ENCODE data around the gene CYP2W1.

Gene CYP2W1

DNA sequence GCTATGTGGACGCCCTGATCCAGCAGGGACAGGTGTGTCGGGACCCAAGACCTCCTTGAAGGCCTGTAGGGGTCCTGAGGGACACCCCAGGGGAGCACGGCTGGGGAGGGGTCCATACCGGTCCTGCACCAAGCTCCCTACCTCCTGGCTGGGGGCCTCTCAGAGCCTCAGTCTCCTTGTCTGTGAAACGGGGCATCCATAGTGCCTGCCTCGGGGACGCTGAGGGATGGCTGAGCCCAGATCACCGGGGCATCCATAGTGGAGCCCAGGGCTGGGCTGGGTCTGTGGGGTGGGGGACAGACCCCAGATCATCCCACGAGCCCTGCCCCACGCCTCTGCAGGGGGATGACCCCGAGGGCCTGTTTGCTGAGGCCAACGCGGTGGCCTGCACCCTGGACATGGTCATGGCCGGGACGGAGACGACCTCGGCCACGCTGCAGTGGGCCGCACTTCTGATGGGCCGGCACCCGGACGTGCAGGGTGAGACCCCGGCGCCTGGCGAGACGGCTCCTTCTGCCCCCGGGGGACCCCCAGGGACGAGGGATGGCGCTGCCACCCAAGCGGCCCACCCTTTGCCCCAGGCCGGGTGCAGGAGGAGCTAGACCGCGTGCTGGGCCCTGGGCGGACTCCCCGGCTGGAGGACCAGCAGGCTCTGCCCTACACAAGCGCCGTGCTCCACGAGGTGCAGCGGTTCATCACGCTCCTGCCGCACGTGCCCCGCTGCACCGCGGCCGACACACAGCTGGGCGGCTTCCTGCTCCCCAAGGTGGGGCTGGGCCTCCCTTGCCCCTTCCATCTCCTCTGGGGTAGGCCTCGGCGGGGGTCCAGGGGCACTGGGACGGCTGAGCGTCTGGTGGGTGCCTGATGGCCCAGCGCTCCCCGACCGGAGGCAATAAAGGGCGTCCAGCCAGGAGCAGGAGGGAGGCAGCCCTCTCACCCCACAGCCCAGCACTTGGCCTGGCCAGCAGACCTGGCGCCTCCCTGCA is 4.1 kb downstream of the CYP2W1 start:
- Histone ChIP-seq H3K27ac (no peak overlapping the region), H3K27me3 (peaks cover 0 to 89% of the 10 kb centered on the region in 2 donors), H3K4me1 (peaks cover 0 to 13% (median 4%) of the 10 kb centered on the region in 4 donors), H3K9me3 (no peaks in the 10 kb centered on the region), H3K36me3 (no peaks in the 10 kb centered on the region), H3K4me3 (no peak overlapping the region)
- intact Hi-C loops (cut with DNase I; ENCODE audit: low total_unique reads): no loop called here
- no peak for DNase-seq
- no peak for TF ChIP-seq CTCF (IDR thresholded peaks at IDR 0.05)

DNA sequence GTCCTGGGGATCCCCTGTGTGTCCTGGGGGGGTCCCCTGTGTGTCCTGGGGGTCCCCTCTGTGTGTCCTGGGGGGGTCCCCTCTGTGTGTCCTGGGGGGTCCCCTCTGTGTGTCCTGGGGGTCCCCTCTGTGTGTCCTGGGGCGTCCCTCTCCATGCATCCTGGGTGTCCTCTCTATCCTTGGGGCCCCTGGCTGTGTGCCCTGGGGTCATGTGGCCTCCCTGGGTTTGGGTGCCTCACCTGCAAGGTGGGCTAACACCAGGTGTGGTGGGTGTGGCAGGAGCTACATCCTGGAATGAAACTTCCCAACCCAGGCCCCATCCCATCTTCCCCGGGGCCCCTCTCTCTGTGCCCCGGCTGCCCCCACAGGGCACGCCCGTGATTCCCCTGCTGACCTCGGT is 4.9 kb downstream of the CYP2W1 start:
- H3K36me3 ChIP-seq: no peaks in the 10 kb centered on the region
- no peak for TF ChIP-seq CTCF (IDR thresholded peaks at IDR 0.05)
- intact Hi-C loops (cut with DNase I; ENCODE audit: low total_unique reads): no loop called here

DNA sequence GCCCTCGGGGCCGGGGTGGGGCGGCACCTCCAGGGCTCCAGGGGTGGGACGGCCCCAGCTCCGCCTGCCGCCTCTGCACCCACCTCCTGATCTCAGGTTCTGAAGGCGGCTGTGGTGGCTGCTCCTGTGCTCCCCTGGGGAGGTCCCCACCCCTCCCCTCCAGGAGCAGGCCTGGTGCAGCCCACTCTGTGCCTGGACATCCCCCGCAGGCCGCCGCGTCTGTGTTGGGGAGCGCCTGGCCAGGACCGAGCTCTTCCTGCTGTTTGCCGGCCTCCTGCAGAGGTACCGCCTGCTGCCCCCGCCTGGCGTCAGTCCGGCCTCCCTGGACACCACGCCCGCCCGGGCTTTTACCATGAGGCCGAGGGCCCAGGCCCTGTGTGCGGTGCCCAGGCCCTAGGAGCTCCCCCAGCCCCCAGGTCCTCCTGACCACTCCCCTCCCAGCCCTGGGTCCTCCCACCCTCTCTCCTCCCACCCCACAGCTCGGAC is 5.5 kb downstream of the CYP2W1 start:
- intact Hi-C loops (cut with DNase I; ENCODE audit: low total_unique reads): no loop called here
- H3K4me1 ChIP-seq: peaks cover 0 to 20% (median 5%) of the 10 kb centered on the region in 4 donors
- no peaks in the 10 kb centered on the region for H3K36me3 ChIP-seq
- TF ChIP-seq CTCF (IDR thresholded peaks at IDR 0.05): no peak
- H3K27me3 ChIP-seq: peaks cover 0 to 87% of the 10 kb centered on the region in 2 donors
- no peak overlapping the region for H3K4me3 ChIP-seq
- H3K27ac ChIP-seq: no peak overlapping the region
- no peaks in the 10 kb centered on the region for H3K9me3 ChIP-seq
- no peak for DNase-seq

More for the DNA sequence above, 4.9 kb downstream of the CYP2W1 start:
- H3K4me1 ChIP-seq: peaks cover 0 to 14% (median 4%) of the 10 kb centered on the region in 4 donors
- H3K9me3 ChIP-seq: no peaks in the 10 kb centered on the region
- H3K4me3 ChIP-seq: no peak overlapping the region
- DNase-seq: no peak
- no peak overlapping the region for H3K27ac ChIP-seq
- H3K27me3 ChIP-seq: peaks cover 0 to 93% of the 10 kb centered on the region in 2 donors

DNA sequence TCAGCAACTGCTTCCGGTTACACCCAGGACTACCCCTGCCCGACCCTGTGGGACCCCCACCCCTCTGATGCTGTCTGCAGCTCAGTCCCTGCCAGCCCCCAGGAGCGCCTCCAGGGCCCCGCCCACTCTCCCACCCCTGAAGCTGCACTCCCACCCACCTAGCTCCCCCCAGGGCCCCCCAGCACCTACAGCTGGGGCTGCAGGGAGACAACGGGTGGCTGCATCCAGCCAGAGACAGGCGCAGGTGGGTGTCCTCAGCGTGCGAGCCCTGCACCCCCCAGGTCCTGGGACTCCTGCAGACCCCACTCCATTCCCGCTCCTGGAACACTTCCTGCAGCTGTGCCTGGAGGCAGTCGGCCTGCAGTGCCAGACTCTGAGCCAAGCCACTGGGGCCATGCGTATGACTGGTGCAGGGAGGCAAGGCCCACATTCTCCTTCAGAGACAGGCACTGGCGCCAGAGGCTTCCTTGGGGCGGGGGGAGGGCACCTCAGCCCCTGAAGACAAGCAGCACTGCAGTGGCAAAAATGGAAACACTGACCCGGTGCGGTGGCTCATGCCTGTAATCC is 6.1 kb downstream of the CYP2W1 start:
- no peak overlapping the region for H3K27ac ChIP-seq
- H3K4me1 ChIP-seq: peaks cover 0 to 22% (median 5%) of the 10 kb centered on the region in 4 donors
- H3K9me3 ChIP-seq: no peaks in the 10 kb centered on the region
- H3K4me3 ChIP-seq: no peak overlapping the region
- TF ChIP-seq CTCF (IDR thresholded peaks at IDR 0.05): no peak
- peaks cover 0 to 82% of the 10 kb centered on the region in 2 donors for H3K27me3 ChIP-seq
- no peak for DNase-seq
- intact Hi-C loops (cut with DNase I; ENCODE audit: low total_unique reads): no loop called here
- no peaks in the 10 kb centered on the region for H3K36me3 ChIP-seq

DNA sequence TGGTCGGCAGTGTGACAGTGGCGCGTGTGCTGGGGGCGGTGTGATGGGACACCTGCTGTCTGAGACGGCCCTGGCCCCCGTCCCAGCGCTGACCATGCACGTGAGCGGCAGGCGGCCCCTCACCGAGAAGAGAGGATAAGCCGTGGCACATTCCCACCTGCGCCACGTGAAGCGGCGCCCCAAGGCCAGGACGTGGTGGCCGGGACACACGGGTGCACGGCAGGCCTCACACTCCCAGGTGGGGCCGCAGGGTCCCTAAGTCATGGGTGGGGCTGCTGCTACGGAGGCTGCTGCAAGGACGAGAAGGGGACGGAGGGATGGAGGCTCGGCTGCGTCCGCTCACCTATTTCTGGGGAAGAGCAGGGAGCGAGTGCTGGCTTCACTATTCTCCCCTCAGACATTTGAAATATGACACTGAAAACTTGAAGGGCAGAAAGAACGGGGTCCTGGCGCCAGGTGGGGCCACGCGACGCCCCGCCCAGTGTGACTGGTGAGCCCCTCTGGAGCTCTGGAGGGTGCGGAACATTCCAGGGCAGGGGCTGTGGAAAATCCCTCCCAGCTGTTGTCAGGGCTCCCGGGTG is 7.5 kb downstream of the CYP2W1 start:
- Histone ChIP-seq H3K27ac (no peak overlapping the region), H3K27me3 (peaks cover 0 to 68% of the 10 kb centered on the region in 2 donors), H3K36me3 (peaks cover 0 to 8% (median 0%) of the 10 kb centered on the region in 3 donors), H3K9me3 (no peaks in the 10 kb centered on the region), H3K4me3 (no peak overlapping the region), H3K4me1 (peaks cover 0 to 22% (median 5%) of the 10 kb centered on the region in 4 donors)
- intact Hi-C loops (cut with DNase I; ENCODE audit: low total_unique reads): no loop called here
- no peak for DNase-seq
- no peak for TF ChIP-seq CTCF (IDR thresholded peaks at IDR 0.05)
